Stimulated activated CD4-positive, alpha-beta T cell treated with anti-CD3 and anti-CD28 coated beads, Interleukin-2, amount 100 ng/mL, for 4 hours (primary cell): ENCODE measurements around the gene CPB2.

Experiments used
- DNase-seq: peaks from one replicate; pipeline ENCODE4 v3.0.0-alpha.2; 2020; ENCODE audit warnings: low read depth

The CPB2 gene

DNA sequence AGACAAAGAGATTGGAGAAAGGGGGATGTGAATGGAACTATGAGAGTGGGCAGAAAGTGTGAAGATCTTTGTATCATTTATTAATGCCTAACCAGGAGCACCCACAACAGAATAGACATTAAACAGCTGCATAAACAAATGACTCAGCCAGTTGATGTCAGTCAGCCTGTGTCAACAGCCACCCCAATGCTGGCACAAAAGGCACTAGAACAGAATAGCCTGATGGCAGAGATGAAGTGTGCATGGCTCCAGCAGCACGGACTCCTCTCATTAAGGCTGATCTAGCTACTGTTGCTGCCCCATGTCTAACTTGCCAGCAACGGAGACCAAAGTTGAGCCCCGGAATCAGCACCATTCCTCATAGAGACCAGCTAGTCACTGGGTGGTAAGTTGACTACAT, 7.8 kb downstream of the CPB2 start:
- DNase-seq = no peak

DNA sequence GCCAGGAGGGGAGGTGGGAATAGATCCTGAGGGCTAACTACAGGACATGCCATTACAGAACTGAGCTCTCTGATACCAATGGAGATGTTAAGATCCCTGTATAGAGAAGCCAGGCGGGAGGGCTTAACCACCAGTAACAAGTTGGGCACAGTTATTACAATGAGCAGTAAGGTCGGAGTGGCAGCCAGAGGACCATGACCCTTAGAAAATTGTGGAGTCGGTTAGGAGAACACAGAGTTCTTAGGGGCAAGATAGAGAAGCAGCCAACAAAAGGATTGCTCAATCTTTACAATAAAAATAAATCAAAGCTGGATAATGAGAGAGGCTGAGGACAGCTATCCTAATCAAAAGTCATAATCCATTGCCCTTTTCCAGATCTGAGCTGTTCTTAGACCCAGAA, 10.4 kb downstream of the CPB2 start:
- DNase-seq = no peak

DNA sequence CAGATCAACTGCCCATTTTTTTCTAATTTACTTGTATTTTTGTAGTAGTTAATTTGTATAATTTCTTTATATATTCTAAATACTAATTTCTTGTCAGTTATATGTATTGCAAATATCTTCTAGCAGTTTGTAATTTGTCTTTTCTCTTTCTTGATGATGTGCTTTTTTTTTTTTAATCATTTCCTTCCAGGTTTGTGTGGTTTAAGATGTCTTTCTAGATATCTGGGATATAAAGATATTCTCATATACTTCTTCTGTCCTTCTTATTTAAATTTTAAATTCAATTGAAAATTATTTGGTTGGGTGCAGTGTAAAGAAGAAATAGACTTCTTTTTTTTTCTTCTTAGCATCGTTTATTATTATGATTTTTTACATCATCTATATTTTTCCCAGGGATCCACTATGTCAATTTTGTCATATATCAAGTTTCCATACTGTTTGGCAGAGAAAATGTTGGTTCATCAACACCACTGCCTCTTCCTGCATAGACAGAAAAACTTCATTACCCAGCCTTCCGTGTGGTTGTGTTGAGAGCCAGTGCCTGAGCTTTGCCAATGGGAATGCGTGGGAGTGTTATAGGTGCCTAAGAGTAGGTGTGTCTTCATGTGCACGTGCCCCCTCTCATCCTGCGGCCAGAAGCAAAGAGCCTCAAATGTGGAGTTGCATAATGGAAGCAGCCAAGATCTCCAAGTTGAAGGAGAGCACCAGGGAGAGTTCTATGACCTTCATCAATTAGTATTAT, 15.8 kb downstream of the CPB2 start:
- DNase-seq = no peak

DNA sequence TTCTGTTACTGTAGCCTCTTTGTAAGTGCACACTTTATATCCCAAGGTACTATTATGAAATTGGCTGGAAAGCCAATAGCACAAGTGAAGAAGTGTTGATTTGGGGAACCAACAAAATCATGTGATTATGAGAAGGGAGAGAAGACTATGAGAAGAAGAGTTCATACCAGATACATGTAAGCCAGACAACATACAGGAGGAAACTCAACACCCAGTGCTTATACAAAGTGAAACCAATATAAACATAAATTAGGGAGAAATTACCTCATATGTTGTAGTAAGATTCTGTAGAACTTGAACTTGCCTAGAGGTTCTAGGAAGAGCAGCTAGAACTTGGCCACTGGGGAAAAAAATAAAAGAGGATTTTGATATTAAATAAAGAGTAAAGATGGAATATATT, 17.4 kb downstream of the CPB2 start:
- DNase-seq = no peak

DNA sequence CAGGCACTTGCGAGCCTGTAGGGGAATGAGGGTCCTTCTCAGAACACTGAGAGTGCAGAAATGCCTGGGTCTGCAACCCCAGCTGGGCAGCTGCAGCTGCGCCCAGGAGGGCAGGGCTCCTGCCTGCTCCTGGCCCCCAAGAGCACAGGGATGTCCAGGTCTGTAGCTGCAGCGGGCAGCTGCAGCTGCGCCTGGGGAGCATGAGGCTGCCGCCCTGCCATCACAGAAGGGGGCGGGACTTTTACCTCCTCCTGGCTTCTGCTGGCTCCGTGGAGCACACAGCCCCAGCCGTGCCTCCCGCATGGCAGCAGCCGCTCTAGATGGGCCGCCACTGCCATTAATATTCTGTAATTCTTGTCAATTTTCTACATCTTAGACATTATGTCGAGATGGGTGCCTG, 17.8 kb downstream of the CPB2 start:
- no peak for DNase-seq

DNA sequence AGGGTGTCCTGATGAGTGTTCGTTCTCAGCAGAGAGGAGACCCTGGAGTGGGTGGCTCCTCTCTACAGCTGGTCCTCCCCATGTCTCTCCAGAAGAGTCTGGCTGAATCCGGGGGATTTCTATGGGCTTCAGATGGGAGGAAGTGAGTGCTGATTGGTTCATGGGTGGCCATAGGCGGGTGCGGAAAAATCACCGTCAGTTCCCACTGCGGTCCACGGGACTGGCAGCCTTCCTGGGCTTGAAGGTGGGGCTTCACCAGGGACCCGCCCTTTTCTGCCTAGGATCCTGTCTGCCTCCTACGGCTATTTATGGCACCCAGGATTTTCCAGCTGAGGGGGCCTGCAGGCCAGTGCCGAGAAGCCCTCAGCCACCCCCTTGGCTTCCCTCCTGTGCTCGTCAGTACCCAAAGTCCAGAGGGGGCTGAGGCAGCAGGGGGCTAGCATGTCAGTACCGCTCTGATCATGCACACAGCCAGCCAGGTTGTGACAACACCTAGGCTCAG, 18.4 kb downstream of the CPB2 start:
- DNase-seq = no peak

DNA sequence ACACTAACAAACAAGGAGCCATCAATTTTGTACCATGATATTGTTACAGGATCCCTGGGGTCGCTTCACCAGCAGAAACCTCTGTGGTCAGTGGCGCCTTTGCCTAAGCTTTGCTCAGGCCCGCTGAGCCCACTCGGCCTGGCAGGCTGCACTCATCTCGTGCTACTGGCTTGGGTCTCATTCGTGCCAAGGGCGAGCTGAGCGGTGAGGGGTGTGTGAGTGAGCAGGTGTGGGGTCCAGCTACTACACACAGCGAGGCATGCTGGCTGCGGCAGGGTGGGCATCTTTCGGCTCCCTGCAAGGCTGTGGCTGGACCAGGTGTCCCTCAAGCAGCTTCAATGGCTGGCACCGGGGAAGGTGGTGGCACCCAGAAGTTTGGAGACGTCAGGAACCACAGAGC, 19.1 kb downstream of the CPB2 start:
- DNase-seq = no peak

DNA sequence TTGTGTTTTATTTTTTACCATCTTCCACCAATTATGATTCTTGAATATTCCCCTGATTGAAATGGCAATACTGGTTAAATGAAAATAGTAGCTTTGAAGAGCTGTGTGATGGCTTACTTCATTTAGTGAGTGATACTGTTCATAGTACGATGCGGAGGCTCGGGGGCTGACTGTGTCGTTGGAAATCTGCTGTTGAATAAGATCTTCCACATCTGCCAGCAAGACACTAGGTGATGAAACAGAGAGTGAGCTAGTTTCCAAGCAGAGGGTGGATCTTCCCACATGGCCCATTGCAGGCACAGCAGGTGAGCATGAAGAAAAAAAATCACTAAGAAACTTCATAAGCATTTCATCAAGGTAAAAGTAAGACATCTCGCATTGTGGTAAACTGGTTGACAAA, 22.5 kb downstream of the CPB2 start:
- no peak for DNase-seq

DNA sequence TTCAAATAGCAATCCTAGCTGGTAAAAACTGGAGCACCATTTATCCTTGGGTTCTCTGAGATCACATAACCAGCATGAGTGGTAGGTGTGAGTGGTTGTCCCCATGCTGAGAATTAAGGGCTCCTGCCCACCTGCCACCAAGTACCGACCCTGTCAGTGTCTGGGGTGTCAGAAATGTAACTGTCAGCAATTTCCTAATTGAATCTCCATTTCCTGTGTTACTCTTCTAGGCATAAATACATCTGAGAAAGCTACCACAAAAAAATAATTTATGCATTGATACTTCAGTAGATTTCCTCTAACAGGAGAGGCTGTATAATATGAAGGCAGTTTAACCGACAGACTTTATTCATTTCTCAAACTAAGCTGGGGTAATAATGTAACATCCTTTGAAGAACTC, 25.1 kb downstream of the CPB2 start:
- no peak for DNase-seq

DNA sequence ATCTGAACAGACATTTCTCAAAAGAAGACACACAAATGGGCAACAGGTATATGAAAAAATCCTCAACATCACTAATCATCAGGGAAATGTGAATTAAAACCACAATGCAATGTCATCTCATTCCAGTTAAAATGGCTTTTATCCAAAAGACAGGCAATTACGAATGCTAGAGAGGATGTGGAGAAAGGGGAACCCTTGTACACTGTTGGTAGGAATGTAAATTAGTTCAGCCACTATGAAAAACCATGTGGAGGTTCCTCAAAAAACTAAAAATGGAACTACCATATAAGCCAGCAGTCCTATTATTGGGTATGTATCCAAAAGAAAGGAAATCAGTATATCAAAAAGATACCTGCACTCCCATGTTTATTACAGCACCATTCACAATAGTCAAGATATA, 27.6 kb downstream of the CPB2 start:
- no peak for DNase-seq

DNA sequence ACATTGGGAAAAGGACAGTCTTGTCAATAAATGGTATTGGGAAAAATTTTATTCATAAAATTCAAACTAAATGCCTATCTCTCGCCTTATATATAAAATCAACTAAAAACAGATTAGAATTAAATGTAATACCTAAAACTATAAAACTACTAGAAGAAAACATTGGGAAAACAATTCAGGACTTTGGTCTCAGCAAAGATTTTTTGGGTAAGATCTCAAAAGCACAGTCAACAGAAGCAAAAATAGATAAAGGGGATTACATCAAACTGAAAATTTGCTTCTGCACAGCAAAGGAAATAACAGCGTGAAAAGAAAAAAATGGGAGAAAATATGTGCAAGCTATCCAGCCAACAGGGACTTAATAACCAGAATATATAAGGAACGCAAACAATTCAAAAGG, 28.0 kb downstream of the CPB2 start:
- no peak for DNase-seq

DNA sequence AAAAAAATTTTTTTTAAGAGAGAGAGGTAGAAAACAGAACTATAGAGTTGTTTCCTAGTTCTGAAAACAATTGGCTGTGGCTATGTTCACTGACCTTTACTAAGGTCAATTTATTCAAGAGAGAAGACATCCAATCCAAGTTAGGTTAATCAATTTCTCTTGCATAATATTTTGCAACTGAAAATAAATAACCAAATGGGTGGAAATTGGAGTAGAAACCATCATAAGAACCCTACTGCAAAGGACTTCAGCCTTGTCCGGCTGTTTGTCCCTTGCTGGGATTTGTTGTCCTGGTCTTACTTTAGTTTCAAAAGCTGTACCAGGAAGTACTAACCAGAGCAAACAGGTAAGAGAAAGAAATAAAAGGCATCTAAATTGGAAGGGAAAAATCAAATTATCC, 29.0 kb downstream of the CPB2 start:
- no peak for DNase-seq

DNA sequence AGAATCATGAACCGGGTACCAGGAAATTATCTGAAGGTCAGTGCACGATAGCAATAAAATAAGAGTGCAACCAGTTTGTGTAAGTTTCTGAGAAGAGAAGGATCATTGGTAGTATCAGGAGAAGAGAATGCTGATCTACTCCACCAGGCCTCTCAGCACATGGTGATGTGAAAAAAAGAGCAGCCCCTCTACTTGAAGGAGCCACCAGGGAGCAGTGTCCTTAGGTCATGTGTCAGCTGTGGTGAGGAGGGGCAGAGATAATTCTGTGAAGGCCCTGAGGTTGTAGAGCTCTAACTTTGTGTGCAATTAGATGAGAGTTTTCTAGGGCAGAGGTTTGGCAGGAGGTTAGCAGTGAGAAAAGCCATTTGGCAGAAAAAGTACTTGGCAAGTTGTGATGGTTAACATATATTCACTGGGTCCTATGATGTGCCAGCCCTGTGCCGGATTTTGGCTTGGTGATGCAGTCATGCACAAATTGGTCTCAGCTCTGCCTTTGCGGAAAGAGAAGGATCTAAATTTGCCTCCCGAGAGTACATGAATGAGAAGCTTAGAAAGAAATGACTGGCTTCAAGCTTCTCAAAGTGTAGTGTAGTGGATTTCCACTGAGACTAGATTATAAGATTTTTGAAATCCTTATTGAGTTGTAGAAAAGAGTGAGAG, 33.1 kb downstream of the CPB2 start:
- DNase-seq = no peak

DNA sequence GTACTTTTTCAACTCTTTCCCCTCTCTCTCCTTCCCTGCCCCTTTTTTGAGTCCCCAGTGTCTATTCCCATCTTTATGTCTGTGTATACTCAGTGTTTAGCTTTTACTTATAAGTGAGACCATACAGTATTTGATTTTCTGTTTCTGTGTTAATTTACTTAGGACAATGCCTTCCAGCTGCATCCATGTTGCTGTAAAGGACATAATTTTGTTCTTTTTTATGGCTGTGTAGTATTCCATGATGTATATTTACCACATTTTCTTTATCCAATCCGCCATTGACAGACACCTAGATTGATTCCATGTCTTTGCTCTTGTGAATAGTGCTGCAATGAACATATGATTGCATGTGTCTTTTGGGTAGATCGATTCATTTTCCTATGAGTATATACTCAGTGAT, 41.5 kb downstream of the CPB2 start:
- DNase-seq = no peak

DNA sequence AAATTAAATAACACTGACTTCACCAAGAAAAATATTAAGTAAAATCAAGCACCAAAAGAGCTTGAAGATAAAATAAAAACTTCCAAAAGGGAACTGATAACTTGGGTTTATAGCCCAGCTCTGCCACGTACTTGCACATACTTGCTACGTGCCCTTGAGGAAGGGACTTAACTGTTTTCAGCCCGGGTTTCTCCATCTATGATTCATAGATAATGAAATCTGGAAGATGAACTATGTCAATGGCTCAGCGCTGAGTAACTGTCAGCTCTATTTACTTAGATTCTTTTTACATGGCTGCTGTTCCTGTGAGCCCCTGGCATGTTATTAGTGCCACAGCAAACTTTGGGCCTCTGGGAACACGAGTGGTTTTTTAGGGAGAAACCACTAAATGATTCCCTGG, 42.6 kb downstream of the CPB2 start:
- no peak for DNase-seq

DNA sequence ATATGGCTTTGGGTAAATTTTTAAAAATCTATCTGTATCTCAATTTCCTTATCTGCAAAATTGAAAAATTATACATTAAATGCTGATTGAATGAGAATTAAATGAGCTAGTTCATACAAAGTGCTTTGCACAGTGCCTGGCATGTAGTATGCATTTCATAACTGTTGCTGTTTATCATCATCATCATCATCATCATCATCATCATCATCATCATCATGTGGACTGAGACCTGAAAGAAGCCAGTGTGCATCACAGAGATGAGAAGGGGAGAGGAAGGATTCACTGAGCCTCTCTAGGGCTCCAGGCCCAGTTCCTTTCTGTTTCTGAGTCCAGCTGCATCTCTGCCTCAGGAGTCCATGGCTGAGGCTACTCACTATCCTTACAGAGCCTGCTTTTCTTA, 45.4 kb downstream of the CPB2 start:
- DNase-seq = no peak

DNA sequence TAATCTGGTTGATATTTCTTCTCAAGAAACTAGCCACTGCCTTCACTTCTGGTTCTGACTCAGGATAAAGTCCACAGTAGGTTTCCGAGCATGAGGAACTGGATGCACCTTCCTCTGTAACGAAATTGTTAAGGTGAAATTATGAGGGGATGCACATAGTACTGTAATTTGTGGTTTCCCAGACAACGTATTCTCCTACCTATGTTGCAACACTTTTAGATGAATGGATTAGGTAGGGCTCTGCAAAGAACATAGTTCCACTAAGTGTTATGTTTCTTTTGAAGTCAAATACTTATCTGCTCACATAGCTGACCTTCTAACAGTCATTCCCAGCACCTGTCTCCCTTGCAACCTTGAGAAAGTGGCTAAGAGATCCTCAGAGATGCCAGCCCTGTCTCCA, 46.6 kb downstream of the CPB2 start:
- no peak for DNase-seq

DNA sequence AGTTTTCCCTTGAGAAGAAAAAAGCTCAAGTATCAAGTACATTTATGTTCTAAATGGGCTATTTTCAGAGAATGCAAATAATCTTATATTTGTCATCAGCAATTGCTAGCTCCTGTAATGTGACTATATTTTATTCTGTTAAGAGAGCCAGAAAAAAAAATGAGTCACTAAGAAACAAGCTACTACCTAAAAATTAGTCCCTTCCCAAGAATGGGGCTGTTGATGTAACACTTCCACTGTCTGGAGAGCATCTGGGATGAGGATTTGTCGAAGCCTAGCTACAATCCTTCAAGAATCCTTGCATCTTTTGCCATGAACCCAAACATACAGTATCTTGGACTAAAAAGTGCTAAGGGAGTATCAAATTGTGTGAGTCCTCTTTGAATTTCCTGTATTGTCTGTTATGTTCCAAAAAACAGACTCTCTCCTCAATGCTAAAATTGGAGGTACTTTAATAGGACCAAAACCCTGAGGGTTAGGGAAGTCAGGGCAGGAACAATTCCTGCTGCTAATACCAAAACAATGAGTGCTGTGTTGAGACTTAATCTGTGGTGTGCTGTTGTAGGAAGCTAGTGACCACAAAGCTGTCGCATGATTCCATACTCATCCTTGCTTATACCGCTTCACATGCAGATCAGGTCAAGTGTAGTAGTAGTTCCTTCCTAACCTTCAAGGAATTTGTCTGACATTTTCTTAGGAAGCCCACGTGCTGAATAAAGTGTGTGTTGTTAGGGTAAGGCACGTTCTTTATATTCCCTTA, 47.4 kb downstream of the CPB2 start:
- no peak for DNase-seq

DNA sequence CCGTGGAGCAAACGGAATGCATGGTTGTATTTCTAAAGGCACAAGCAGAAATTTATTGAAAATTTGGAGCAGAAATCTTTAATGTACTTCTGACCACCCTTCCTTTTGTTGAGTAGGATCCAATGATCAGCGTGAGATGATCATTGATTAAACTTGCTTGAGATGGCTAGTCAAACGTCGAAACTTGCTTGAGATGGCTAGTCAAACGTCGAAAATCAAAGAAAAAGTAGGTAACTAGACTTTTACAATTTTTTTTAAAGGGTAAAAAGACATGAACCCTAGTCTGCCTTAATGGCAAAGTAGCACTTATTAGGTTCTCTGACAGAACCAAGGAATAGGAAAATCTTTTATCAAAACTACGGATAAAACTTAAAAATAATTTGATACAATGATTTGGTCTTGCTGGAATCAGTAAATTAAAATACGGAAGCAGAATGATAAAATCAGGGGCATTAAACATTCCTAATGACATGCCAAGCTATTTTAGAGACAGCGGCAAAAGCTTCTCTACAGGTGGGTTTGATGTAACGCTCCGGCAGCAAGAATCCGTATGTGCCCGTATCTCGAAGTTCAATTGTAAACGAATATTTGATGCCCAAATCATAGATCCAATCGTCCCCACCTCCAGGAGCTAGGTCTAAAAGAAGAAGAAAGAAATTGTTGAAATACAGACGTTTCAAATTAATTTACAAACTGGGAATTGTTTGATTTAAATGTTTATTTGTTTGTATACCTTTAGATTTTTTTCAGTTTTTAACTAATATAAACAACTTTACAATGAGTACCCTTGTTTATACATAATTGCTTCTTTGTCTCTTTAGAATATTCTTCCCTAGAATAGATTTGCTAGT, 51.4 kb downstream of the CPB2 start:
- no peak for DNase-seq

DNA sequence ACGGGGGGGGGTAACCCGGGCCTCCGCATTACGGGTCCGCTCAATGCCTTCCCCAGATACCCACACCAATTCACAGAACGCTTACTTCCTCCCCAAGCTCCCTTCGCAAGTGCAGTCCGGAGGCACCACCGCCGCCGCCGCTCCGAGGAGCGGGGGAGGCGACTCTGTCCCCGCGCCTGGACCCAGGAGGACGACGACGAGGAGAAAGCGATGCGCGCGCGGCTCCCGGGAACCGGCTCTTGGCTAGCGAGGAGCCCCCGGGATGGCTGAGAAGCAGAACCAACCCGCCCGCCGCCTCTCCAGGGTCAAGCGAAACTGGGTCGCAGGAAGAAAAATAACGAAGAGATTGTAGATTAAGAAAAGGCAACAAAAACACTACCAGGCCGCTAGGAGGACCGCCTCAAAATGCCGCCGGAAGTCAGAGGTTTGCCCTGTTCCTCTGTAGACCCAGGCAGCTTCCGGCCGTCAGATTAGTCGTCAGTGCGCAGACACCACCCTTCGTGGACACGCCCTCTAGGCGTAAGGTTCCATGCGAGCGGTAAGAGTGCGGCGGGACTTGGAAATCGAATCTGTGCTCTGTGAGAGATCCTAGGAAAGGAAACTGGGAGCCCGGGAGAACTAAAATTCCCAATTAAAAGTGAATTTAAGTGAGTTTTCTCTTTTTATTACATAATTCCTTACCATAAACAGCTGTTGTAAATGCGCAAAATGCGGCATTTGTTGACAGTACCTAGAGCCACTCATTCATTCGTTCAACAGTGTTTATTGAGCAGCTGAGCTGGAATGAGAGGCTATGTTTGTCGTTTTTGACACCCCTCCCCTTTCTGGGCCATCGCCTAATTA, 52.3 kb downstream of the CPB2 start, which contains the start of gene ZC3H13:
Gene ZC3H13 (minus strand): TSS at position 428 of the 843 bp plus-strand sequence. CDS start 7,239 bp downstream, outside the sequence.
- DNase-seq = peak; percentile 86

DNA sequence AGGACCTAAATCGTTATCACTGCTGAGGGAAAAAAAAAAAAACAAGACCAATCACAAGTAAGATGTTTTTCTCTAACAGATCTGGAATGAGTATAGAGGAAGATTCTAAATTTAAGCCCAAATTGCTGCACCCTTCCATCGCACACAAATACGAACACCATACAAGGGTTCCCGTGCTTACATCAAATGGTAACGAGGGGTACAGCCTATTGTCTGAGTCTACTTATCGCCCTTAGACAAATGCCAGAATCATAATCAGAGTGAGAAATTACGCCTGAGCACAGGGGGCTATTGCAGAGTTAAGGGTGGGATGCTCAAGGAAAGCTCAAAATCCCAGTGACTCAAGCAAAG, 52.9 kb downstream of the CPB2 start:
- DNase-seq = no peak
